Epithelial cell of esophagus (primary cell): ENCODE measurements around the gene LRRC36.
A peak's percentile ranks its signal among the peaks of the same experiment; 100 is the strongest.

ENCODE experiments used
- DNase-seq: peaks from one replicate; pipeline ENCODE4 v3.0.0; 2010; ENCODE audit warnings: low read depth
- H3K4me3 ChIP-seq: 2 replicates; pipeline ENCODE4 v1.5.1; 2011; ENCODE audit warnings: mild to moderate bottlenecking, low read length, control low read depth
- TF ChIP-seq, protein P1 (sequence below): IDR thresholded peaks from 2 replicates; pipeline ENCODE4 v1.5.1; 2011; ENCODE audit warnings: low read depth, mild to moderate bottlenecking, low read length, control low read depth, inconsistent platforms; ENCODE audit not compliant: insufficient read depth; ENCODE audit errors: missing control alignments

Gene LRRC36

DNA sequence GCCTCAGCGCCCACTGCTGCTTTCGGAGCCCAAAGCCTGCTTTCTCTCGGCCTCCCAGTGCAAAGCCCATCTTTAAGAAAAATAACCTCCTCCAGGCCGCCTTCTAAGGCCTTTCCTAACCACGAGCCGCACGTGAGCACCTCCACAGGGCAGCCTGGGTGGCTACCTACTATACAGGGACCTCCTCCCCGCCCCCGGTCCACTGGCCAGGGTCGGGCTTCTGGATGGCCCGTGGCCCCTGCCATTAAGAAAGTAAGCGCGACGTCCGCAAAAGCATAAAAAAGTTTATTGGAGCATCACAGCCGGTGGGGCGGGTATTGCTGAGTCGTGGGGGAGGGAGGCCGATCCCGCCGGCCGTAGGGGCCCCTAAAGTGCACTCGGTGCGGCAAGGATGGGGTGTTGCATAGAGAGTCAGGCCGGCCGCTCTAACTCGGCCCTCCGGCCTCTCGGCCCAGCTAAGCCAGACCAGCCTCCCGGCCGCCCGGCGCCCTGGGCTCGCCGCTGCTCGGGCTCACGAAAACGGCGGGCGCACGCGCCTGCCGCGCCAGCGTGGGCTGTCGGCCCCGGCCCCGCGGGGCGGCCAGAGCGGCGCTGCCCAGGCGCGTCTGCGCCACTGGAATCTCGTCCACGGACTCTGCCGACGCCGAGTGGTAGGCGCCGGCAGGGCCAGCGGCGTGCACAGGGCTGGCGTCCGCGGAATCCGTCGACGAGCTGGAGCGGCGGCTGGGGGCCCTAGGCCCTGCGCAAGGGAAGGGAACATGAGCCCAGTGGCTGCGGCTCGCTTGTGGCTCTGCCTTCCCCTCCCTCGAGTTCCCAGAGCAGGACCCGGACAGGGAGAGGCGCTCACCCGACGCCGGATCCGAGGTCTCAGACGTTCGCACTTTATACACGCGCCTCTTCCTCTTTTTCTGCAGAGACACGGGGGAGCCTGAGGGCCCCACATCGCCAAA, 67.8 kb downstream of the LRRC36 start:
- TF ChIP-seq, protein P1, sequence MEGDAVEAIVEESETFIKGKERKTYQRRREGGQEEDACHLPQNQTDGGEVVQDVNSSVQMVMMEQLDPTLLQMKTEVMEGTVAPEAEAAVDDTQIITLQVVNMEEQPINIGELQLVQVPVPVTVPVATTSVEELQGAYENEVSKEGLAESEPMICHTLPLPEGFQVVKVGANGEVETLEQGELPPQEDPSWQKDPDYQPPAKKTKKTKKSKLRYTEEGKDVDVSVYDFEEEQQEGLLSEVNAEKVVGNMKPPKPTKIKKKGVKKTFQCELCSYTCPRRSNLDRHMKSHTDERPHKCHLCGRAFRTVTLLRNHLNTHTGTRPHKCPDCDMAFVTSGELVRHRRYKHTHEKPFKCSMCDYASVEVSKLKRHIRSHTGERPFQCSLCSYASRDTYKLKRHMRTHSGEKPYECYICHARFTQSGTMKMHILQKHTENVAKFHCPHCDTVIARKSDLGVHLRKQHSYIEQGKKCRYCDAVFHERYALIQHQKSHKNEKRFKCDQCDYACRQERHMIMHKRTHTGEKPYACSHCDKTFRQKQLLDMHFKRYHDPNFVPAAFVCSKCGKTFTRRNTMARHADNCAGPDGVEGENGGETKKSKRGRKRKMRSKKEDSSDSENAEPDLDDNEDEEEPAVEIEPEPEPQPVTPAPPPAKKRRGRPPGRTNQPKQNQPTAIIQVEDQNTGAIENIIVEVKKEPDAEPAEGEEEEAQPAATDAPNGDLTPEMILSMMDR: no peak
- H3K4me3 ChIP-seq: no peak overlapping the region
- DNase-seq: no peak

DNA sequence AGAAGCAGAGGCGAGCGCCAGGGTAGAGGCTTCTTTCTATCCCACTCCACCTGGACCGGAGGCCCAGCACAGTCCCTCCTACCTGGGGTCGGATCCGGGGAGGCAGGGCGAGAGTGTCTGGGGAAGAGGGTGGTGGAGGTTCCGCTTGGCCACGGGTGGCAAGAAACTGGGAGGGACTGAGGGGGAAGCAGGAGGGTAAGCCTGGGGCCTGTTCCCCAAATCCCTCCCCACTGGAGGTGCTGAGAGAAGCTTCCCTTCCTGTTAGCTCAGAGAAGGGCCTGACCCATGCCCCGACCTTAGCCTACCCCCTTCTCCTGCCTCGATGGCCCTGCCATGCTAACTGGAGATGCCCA, 68.5 kb downstream of the LRRC36 start:
- no peak for DNase-seq
- TF ChIP-seq, protein P1: no peak
- no peak overlapping the region for H3K4me3 ChIP-seq

DNA sequence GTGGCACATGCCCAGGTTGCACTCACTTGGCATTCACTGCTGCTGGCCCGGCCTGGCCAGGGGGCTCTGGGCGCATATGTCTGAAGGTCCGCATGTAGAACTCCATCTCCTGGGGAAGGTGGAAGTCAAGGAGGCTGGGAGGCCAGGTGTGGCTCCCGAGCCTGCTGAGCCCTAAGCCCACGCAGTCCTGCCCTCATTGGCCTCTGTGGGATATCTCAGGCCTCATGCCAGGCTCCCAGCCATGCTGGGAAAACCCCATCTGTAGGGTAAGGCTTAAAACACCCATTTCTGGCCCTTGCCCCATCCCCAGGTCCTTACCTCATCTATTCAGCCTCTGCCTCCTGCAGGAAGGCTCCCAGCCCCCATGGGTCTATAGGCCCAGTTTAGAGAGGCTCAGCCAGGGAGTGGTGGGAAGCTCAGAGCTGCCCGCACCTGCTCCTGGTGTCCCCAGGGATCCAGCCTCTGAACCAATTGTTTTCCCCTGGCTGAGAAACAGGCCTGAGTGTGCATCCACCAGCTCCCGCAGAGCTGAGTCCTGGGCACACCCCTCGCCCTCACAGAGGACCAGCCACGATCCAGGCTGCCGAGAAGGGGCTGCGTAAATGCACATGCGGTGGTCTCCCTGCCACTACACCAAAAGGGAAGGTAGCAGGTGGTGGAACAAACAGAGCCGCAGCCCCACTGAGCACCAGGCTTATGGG, 69.0 kb downstream of the LRRC36 start:
- DNase-seq: peak; percentile 32
- H3K4me3 ChIP-seq: no peak overlapping the region
- TF ChIP-seq, protein P1: no peak

DNA sequence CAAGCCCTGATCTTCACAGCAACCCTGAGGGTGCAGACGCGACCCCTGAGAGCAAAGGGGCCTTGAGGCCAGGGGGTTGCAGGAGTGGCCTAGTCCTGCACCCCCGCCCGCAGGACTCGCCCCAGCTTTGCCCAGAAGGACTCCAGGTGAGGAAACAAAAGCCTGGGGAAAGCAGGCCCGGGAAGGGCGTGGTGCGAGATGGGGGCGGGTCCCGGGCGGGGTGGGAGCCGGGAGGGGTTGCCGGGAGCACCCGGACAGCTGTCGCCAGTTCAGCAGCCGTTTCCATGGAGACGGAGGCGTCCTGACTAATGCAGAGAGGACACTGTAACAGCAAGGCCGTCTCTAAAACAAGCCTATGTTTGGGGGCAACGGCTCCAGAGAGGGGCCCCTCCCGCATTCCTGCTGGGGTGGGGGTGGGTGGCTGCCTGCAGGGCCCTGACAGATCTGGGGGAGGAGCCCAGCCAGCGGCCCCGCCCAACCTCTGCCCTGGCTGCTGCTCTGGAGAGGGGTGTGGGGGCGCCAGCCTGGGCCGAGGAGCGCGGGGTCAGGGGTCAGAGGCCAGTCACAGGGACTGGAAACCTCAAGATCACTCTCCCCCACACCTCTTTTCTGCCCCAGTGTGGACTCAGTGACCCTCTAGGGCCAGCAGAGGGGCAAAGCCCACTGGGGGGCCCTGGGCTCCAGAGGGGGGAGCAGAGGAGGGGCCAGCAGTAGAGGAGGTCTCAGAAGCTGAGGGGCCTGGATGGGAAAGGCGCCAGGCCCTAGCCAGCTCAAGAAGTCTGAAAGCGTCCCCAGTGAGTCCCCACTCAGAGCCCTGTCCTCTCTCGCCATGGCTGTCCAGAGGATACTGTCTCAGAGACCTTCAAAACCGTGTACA, 69.8 kb downstream of the LRRC36 start:
- TF ChIP-seq, protein P1: no peak
- no peak overlapping the region for H3K4me3 ChIP-seq
- DNase-seq: peak; percentile 87

DNA sequence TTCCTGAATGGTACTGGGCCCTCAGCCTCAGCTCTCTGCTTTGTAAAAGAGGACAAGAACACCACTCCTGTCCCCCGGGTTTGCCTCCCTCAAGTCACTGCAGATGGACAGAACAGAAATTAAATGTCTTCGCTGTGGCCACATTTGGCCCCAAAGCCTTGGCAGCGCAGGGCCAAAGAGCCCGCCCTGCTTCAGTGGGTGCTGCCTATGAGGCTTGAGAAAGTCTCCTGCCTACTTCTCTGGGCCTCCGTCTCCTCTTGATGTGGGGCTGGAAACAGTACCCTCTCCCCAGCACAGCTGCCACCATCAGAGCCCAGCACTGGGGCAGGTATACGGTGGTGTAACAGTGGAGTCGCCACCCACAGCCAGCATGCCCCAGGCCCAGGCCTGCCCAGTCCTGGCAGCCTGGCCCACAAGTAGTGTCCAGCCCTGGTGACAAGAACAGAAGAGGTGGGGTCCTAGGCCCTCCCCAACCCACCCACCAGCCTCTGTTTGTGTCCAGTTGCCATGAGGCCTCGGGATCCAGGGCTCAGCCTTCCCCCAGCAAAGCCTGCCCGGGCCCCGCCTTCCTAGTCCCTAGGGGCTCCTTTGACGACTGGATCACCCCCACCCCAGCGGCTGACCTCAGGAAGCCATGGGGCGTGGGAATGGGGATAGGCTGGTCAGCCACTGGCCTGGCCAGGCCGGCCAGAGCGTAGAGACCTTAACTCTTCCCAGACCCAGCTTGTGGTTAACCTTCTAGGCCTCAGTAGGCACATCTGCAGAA, 70.6 kb downstream of the LRRC36 start:
- no peak for DNase-seq
- H3K4me3 ChIP-seq: no peak overlapping the region
- TF ChIP-seq, protein P1: no peak
